GM18508 (cell line): ENCODE data around the gene PDPK1.
"Not testable (repeated sequence)": the region's sequence is repeated elsewhere in the genome, so short reads cannot be mapped to it uniquely, and the experiment has no call there.

Experiments used
- ATAC-seq: cut with Tn5 transposase; IDR thresholded peaks from one replicate; pipeline ENCODE4 v1.9.1; 2021; ENCODE audit warnings: moderate number of reproducible peaks; ENCODE audit not compliant: insufficient read depth, unreplicated experiment

The PDPK1 gene

GRCh38 chr16:2520784-2521531 is 16.9 kb upstream of the PDPK1 start:
- no peak for ATAC-seq

- no peak for ATAC-seq
Observed at GRCh38 chr16:2523801-2524231, 14.0 kb upstream of the PDPK1 start.

- no peak for ATAC-seq
Observed at GRCh38 chr16:2524339-2524938, 13.4 kb upstream of the PDPK1 start.

- ATAC-seq = no peak
Observed at GRCh38 chr16:2526135-2526534, 11.7 kb upstream of the PDPK1 start.

- ATAC-seq = no peak
Observed at GRCh38 chr16:2527071-2527783, 10.6 kb upstream of the PDPK1 start.

GRCh38 chr16:2527784-2528100 is 10.1 kb upstream of the PDPK1 start:
- ATAC-seq = no peak

GRCh38 chr16:2528161-2529060 is 9.4 kb upstream of the PDPK1 start:
- ATAC-seq = no peak

- no peak for ATAC-seq
Observed at GRCh38 chr16:2529061-2529931, 8.5 kb upstream of the PDPK1 start.

- ATAC-seq = no peak
Observed at GRCh38 chr16:2529961-2530628, 7.7 kb upstream of the PDPK1 start.

- ATAC-seq = no peak
Observed at GRCh38 chr16:2530629-2531318, 7.0 kb upstream of the PDPK1 start.

- no peak for ATAC-seq
Observed at GRCh38 chr16:2531371-2531695, 6.5 kb upstream of the PDPK1 start, which contains the start of gene CEMP1. Gene CEMP1 (minus strand): TSS chr16:2531408. CDS start chr16:2531073, 335 bp downstream.

- no peak for ATAC-seq
Observed at GRCh38 chr16:2531696-2532493, 5.9 kb upstream of the PDPK1 start.

- ATAC-seq = no peak
Observed at GRCh38 chr16:2532494-2533141, 5.2 kb upstream of the PDPK1 start.

GRCh38 chr16:2533142-2533755 is 4.6 kb upstream of the PDPK1 start:
- not testable (repeated sequence) for ATAC-seq

- no peak for ATAC-seq
Observed at GRCh38 chr16:2533912-2534311, 3.9 kb upstream of the PDPK1 start.

GRCh38 chr16:2534335-2534734 is 3.5 kb upstream of the PDPK1 start:
- not testable (repeated sequence) for ATAC-seq

GRCh38 chr16:2535625-2536013 is 2.2 kb upstream of the PDPK1 start:
- ATAC-seq = no peak
